T47D (cell line): Measurements from ENCODE around the gene PODN.

ENCODE experiments used
- DNase-seq, 2 experiments: peaks; one replicate each; pipeline versions ENCODE4 v3.0.0 to v3.0.0-alpha.2; 2011 to 2012; ENCODE audit warnings: low read depth in 1 of 2, low spot score in 1 of 2
- JUND ChIP-seq: IDR thresholded peaks from 2 replicates; pipeline ENCODE4 v1.6.1; 2012; ENCODE audit warnings: low read depth
- in situ Hi-C: cut with HindIII; loops from 2 replicates; pipeline ENCODE4 v1.10.0; 2016; ENCODE audit warnings: low sequenced_read_pairs, low pct_unique_long_range_greater_than_20kb

Gene PODN

GRCh38 chr1:53061859-53062707 is at the start of gene PODN:
Gene PODN (plus strand): TSS chr1:53062213. CDS start chr1:53069856, 7,643 bp downstream.
- DNase-seq: no peak
- no peak for TF ChIP-seq JUND
- in situ Hi-C loops: no loop called here

- no peak for TF ChIP-seq JUND
- DNase-seq: peak; percentile 28 to 93
- in situ Hi-C loops: no loop called here
Observed at GRCh38 chr1:53014791-53015507, 47.1 kb upstream of the PODN start.

GRCh38 chr1:53015508-53015860 is 46.5 kb upstream of the PODN start:
- DNase-seq: no peak
- in situ Hi-C loops: no loop called here
- TF ChIP-seq JUND: no peak

- DNase-seq: no peak
- in situ Hi-C loops: no loop called here
- TF ChIP-seq JUND: no peak
Observed at GRCh38 chr1:53016705-53017104, 45.3 kb upstream of the PODN start.

GRCh38 chr1:53020588-53020987 is 41.4 kb upstream of the PODN start:
- in situ Hi-C loops: no loop called here
- DNase-seq: no peak
- no peak for TF ChIP-seq JUND

- no peak for DNase-seq
- no peak for TF ChIP-seq JUND
- in situ Hi-C loops: no loop called here
Observed at GRCh38 chr1:53022179-53022578, 39.8 kb upstream of the PODN start.

GRCh38 chr1:53023546-53023945 is 38.5 kb upstream of the PODN start:
- TF ChIP-seq JUND: no peak
- in situ Hi-C loops: no loop called here
- DNase-seq: no peak

- no peak for TF ChIP-seq JUND
- no peak for DNase-seq
- in situ Hi-C loops: no loop called here
Observed at GRCh38 chr1:53024117-53024516, 37.9 kb upstream of the PODN start.

- no peak for DNase-seq
Observed at GRCh38 chr1:53025034-53025768, 36.8 kb upstream of the PODN start.

GRCh38 chr1:53025769-53026112 is 36.3 kb upstream of the PODN start:
- TF ChIP-seq JUND: no peak
- DNase-seq: no peak
- in situ Hi-C loops: no loop called here

More at GRCh38 chr1:53025034-53025768, 36.8 kb upstream of the PODN start:
- TF ChIP-seq JUND: no peak
- in situ Hi-C loops: no loop called here

- in situ Hi-C loops: no loop called here
- DNase-seq: no peak
- no peak for TF ChIP-seq JUND
Observed at GRCh38 chr1:53026254-53026653, 35.8 kb upstream of the PODN start.

- in situ Hi-C loops: no loop called here
- TF ChIP-seq JUND: no peak
- no peak for DNase-seq
Observed at GRCh38 chr1:53031732-53032131, 30.3 kb upstream of the PODN start.

- in situ Hi-C loops: no loop called here
- no peak for DNase-seq
- TF ChIP-seq JUND: no peak
Observed at GRCh38 chr1:53037159-53037558, 24.9 kb upstream of the PODN start.
